Hepatocyte (in vitro differentiated cells): ENCODE data around the gene SIN3B. TPM values are rescaled to one million over a fixed set of nuclear protein-coding genes. Genes with fewer than 3 reads are reported as not detected.
A peak's percentile ranks its signal among the peaks of the same experiment; 100 is the strongest.

ENCODE experiments used
- DNase-seq: peaks from one replicate; pipeline ENCODE4 v3.0.0-alpha.2; 2016; ENCODE audit warnings: low spot score
- H2AFZ ChIP-seq: fragments of 200-600 bp; sonication (generic); 2 replicates; pipeline ENCODE4 v1.6.0; 2016; ENCODE audit warnings: antibody characterized with exemption, mild to moderate bottlenecking
- H3K27ac ChIP-seq: fragments of 200-600 bp; sonication (generic); 2 replicates; pipeline ENCODE4 v1.5.1; 2016; ENCODE audit warnings: mild to moderate bottlenecking
- H3K27me3 ChIP-seq: fragments of 200-600 bp; sonication (generic); 2 replicates; pipeline ENCODE4 v1.6.1; 2016
- H3K36me3 ChIP-seq: fragments of 200-600 bp; sonication (generic); replicated peaks from 2 replicates; pipeline ENCODE4 v1.5.1; 2016; ENCODE audit warnings: low read depth; ENCODE audit not compliant: insufficient read depth
- H3K4me1 ChIP-seq: fragments of 200-600 bp; sonication (generic); 2 replicates; pipeline ENCODE4 v1.5.1; 2016; ENCODE audit warnings: mild to moderate bottlenecking, moderate library complexity; ENCODE audit not compliant: insufficient read depth
- H3K4me2 ChIP-seq: fragments of 200-600 bp; sonication (generic); 2 replicates; pipeline ENCODE4 v1.6.0; 2016
- H3K4me3 ChIP-seq: fragments of 200-600 bp; sonication (generic); 2 replicates; pipeline ENCODE4 v1.5.1; 2016; ENCODE audit warnings: mild to moderate bottlenecking
- H3K79me2 ChIP-seq: fragments of 200-600 bp; sonication (generic); 2 replicates; pipeline ENCODE4 v1.6.0; 2017; ENCODE audit warnings: mild to moderate bottlenecking
- H3K9me2 ChIP-seq: fragments of 200-600 bp; sonication (generic); replicated peaks from 2 replicates; pipeline ENCODE4 v1.6.0; 2017; ENCODE audit warnings: mild to moderate bottlenecking; ENCODE audit not compliant: insufficient read depth
- H3K9me3 ChIP-seq: fragments of 200-600 bp; sonication (generic); 2 replicates; pipeline ENCODE4 v1.5.1; 2016; ENCODE audit warnings: low read depth, mild to moderate bottlenecking
- H4K20me1 ChIP-seq: fragments of 200-600 bp; sonication (generic); 2 replicates; pipeline ENCODE4 v1.6.0; 2016; ENCODE audit warnings: mild to moderate bottlenecking; ENCODE audit not compliant: insufficient read depth, poor library complexity, severe bottlenecking
- EZH2 ChIP-seq: fragments of 200-600 bp; sonication (generic); IDR thresholded peaks from 2 replicates; pipeline ENCODE4 v1.6.1; 2016; ENCODE audit warnings: antibody characterized with exemption, mild to moderate bottlenecking, borderline replicate concordance
- EZH2phosphoT487 ChIP-seq: fragments of 200-600 bp; sonication (generic); IDR thresholded peaks from one replicate; pipeline ENCODE4 v1.6.1; 2018; ENCODE audit warnings: antibody characterized with exemption, mild to moderate bottlenecking, low read depth, moderate library complexity; ENCODE audit not compliant: unreplicated experiment, severe bottlenecking
- WGBS: methylation state at CpG from one replicate; pipeline ENCODE4 v1.1.6; 2016; ENCODE audit warnings: low lambda C conversion rate; ENCODE audit errors: missing lambda C conversion rate; 5-methylcytosine and 5-hydroxymethylcytosine counted together
- polyA plus RNA-seq: library from polyadenylated mRNA; unstranded; fragments of >200 nt; fragmentation: Nextera tagmentation; extraction: Ambion mirVana; gene quantifications from 2 replicates; pipeline ENCODE4 v1.2.1, GENCODE V29; 2016
- total RNA-seq: library from RNA; depleted of rRNA; stranded (reverse); fragments of >200 nt; gene quantifications from 2 replicates; pipeline ENCODE4 v1.2.3, GENCODE V29; 2014
- TF ChIP-seq, protein P1 (sequence below): fragments of 200-600 bp; sonication (generic); IDR thresholded peaks from 2 replicates; pipeline ENCODE4 v1.5.1; 2016; ENCODE audit warnings: antibody characterized with exemption, mild to moderate bottlenecking; ENCODE audit not compliant: poor library complexity

SIN3B gene
- total and polyA plus RNA-seq, 2 experiments from 2014 or later: 17.0 to 21.9 TPM

GRCh38 chr19:16917401-16917800 lies 88.2 kb downstream of the SIN3B start:
- H3K27ac ChIP-seq: no peak overlapping the region
- H3K4me3 ChIP-seq: no peak overlapping the region
- no peaks in the 10 kb centered on the region for H4K20me1 ChIP-seq
- H2AFZ ChIP-seq: no peak overlapping the region
- no peak for DNase-seq
- H3K36me3 ChIP-seq: no peaks in the 10 kb centered on the region
- H3K79me2 ChIP-seq: no peaks in the 10 kb centered on the region
- H3K9me3 ChIP-seq: peaks cover 6% of the 10 kb centered on the region
- no peak overlapping the region for H3K4me2 ChIP-seq
- no peaks in the 10 kb centered on the region for H3K27me3 ChIP-seq
- TF ChIP-seq EZH2phosphoT487 (no peak), EZH2 (no peak)
- TF ChIP-seq, protein P1, sequence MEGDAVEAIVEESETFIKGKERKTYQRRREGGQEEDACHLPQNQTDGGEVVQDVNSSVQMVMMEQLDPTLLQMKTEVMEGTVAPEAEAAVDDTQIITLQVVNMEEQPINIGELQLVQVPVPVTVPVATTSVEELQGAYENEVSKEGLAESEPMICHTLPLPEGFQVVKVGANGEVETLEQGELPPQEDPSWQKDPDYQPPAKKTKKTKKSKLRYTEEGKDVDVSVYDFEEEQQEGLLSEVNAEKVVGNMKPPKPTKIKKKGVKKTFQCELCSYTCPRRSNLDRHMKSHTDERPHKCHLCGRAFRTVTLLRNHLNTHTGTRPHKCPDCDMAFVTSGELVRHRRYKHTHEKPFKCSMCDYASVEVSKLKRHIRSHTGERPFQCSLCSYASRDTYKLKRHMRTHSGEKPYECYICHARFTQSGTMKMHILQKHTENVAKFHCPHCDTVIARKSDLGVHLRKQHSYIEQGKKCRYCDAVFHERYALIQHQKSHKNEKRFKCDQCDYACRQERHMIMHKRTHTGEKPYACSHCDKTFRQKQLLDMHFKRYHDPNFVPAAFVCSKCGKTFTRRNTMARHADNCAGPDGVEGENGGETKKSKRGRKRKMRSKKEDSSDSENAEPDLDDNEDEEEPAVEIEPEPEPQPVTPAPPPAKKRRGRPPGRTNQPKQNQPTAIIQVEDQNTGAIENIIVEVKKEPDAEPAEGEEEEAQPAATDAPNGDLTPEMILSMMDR: no peak
- H3K4me1 ChIP-seq: no peaks in the 10 kb centered on the region
- H3K9me2 ChIP-seq: no peaks in the 10 kb centered on the region
- 82% methylated on average over 7 of the region's 7 CpGs for WGBS

DNA sequence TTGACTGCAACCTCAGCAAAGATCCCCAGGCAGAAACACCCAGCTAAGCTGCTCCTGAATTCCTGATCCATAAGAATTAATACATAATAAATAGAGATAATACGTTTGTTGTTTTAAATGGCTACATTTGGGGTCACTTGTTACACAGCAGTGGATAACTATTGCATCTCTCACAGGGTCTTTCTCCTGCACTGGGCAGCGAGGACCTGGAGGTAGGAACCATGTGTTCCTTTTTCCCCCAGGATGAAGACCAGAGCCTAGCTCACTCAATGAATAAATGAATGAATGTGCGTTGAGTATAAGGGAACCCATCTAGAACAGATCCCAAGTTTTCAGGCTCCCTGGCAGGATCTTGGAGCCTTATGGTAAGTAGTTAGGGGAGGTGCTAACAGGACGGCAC lies 90.3 kb downstream of the SIN3B start:
- 92% methylated on average over 4 of the region's 4 CpGs for WGBS
- Histone ChIP-seq H3K4me2 (no peak overlapping the region), H3K27ac (no peak overlapping the region)

GRCh38 chr19:16920816-16921529 lies 91.8 kb downstream of the SIN3B start:
- Histone ChIP-seq H2AFZ (no peak overlapping the region), H3K27me3 (no peaks in the 10 kb centered on the region), H3K9me2 (no peaks in the 10 kb centered on the region), H3K27ac (no peak overlapping the region), H4K20me1 (no peaks in the 10 kb centered on the region), H3K79me2 (no peaks in the 10 kb centered on the region), H3K4me1 (no peaks in the 10 kb centered on the region), H3K9me3 (no peaks in the 10 kb centered on the region), H3K36me3 (no peaks in the 10 kb centered on the region), H3K4me2 (no peak overlapping the region), H3K4me3 (no peak overlapping the region)
- TF ChIP-seq, protein P1: no peak
- TF ChIP-seq EZH2 (no peak), EZH2phosphoT487 (no peak)
- DNase-seq: peak; percentile 54
- WGBS: 68% methylated on average over 12 of the region's 12 CpGs

More for the DNA sequence above, 90.3 kb downstream of the SIN3B start:
- no peak for TF ChIP-seq EZH2
- TF ChIP-seq, protein P1: no peak
- TF ChIP-seq EZH2phosphoT487: no peak
- Histone ChIP-seq H3K4me3 (no peak overlapping the region), H3K9me2 (no peaks in the 10 kb centered on the region), H3K4me1 (no peaks in the 10 kb centered on the region), H3K27me3 (no peaks in the 10 kb centered on the region), H3K9me3 (no peaks in the 10 kb centered on the region), H4K20me1 (no peaks in the 10 kb centered on the region), H3K79me2 (no peaks in the 10 kb centered on the region), H2AFZ (no peak overlapping the region), H3K36me3 (no peaks in the 10 kb centered on the region)
- no peak for DNase-seq
